Measurements from ENCODE around the gene RIC1. TPM values are rescaled to one million over a fixed set of nuclear protein-coding genes. Genes with fewer than 3 reads are reported as not detected.

The RIC1 gene
- total and polyA plus RNA-seq, 11 donors, result 2.4 to 14.4 (median 8.7) TPM

DNA sequence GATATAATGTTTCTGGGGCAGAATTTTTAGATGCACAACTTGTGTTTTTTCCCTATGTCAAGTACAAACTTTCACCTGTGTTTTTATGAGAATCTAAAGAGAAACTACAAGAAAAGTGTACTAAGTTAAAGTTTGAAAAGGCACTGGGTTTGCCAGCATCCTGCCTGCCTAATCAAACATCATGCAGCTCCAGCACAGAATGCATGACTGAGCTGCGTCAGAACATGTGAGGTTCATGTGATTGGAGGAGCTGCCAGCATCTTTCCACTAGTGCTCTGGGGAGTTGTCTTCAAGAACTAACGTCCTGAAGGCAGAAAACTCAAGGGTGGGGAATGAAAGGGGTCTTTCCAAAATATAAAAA lies 46.1 kb upstream of the RIC1 start:
- 18 to 30% (median 23%) methylated on average over 2 of the region's 2 CpGs for WGBS, 4 donors
- Histone ChIP-seq H3K27ac (peak overlapping the region in 3 of 12 donors; percentile 21 to 45 (median 23)), H3K36me3 (no peaks in the 10 kb centered on the region), H3K9me3 (no peaks in the 10 kb centered on the region), H3K4me3 (no peak overlapping the region), H3K27me3 (no peaks in the 10 kb centered on the region), H3K4me1 (peaks cover 0 to 23% (median 14%) of the 10 kb centered on the region in 12 donors)
- intact Hi-C loops (cut with DNase I), result loop anchor here in 2 of 10 donors (5.0 to 10.0 kb wide), 2 partner anchors 81 to 238 kb away; no protein-coding TSS in a partner anchor
- TF ChIP-seq, protein P1, sequence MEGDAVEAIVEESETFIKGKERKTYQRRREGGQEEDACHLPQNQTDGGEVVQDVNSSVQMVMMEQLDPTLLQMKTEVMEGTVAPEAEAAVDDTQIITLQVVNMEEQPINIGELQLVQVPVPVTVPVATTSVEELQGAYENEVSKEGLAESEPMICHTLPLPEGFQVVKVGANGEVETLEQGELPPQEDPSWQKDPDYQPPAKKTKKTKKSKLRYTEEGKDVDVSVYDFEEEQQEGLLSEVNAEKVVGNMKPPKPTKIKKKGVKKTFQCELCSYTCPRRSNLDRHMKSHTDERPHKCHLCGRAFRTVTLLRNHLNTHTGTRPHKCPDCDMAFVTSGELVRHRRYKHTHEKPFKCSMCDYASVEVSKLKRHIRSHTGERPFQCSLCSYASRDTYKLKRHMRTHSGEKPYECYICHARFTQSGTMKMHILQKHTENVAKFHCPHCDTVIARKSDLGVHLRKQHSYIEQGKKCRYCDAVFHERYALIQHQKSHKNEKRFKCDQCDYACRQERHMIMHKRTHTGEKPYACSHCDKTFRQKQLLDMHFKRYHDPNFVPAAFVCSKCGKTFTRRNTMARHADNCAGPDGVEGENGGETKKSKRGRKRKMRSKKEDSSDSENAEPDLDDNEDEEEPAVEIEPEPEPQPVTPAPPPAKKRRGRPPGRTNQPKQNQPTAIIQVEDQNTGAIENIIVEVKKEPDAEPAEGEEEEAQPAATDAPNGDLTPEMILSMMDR (IDR thresholded peaks at IDR 0.05), result no peak
- TF ChIP-seq POLR2A (IDR thresholded peaks at IDR 0.05), result no peak
- peak in 3 of 5 donors; percentile 32 to 45 (median 36) for DNase-seq
- peak; percentile 47 to 83 (median 69) for ATAC-seq

GRCh38 chr9:5586391-5586802 lies 42.5 kb upstream of the RIC1 start:
- intact Hi-C loops (cut with DNase I), result loop anchor here in 5 of 10 donors (5.0 to 10.0 kb wide), 4 partner anchors 74 to 399 kb away; partner anchors contain the start of genes CD274 (in 2 of the 5), INSL6 (in 1 of the 5) and PDCD1LG2 (in 1 of the 5)
- Histone ChIP-seq H3K4me3 (no peak overlapping the region), H3K27ac (no peak overlapping the region), H3K27me3 (no peaks in the 10 kb centered on the region), H3K9me3 (no peaks in the 10 kb centered on the region), H3K4me1 (peaks cover 0 to 23% (median 9%) of the 10 kb centered on the region in 12 donors), H3K36me3 (no peaks in the 10 kb centered on the region)
- DNase-seq, result no peak
- no peak for ATAC-seq
- TF ChIP-seq, protein P1 (IDR thresholded peaks at IDR 0.05), result no peak

GRCh38 chr9:5587024-5587423 lies 41.9 kb upstream of the RIC1 start:
- ATAC-seq (no peak), DNase-seq (no peak)
- intact Hi-C loops (cut with DNase I), result loop anchor here in 5 of 10 donors (5.0 to 10.0 kb wide), 4 partner anchors 75 to 400 kb away; partner anchors contain the start of genes CD274 (in 2 of the 5), INSL6 (in 1 of the 5) and PDCD1LG2 (in 1 of the 5)
- Histone ChIP-seq H3K4me3 (no peak overlapping the region), H3K9me3 (no peaks in the 10 kb centered on the region), H3K4me1 (peaks cover 0 to 23% (median 9%) of the 10 kb centered on the region in 12 donors), H3K27me3 (no peaks in the 10 kb centered on the region), H3K27ac (no peak overlapping the region), H3K36me3 (no peaks in the 10 kb centered on the region)
- WGBS, 4 donors, result 90 to 100% (median 94%) methylated on average over 1 of the region's 1 CpG
- TF ChIP-seq, protein P1 (IDR thresholded peaks at IDR 0.05), result no peak
- TF ChIP-seq POLR2A (IDR thresholded peaks at IDR 0.05), result no peak

GRCh38 chr9:5592231-5592630 lies 36.7 kb upstream of the RIC1 start:
- intact Hi-C loops (cut with DNase I), result loop anchor here in 9 of 10 donors (5.0 to 10.0 kb wide), 8 partner anchors 140 to 837 kb away; partner anchors contain the start of genes INSL6 (in 3 of the 9), PLGRKT (in 3 of the 9), CD274 (in 2 of the 9) and JAK2 (in 1 of the 9)
- no peak overlapping the region for H3K4me3 ChIP-seq
- H3K9me3 ChIP-seq, result no peaks in the 10 kb centered on the region
- DNase-seq (no peak), ATAC-seq (no peak)
- 86 to 88% (median 88%) methylated on average over 3 of the region's 3 CpGs for WGBS, 4 donors
- H3K4me1 ChIP-seq, result peaks cover 0 to 21% (median 3%) of the 10 kb centered on the region in 12 donors
- no peaks in the 10 kb centered on the region for H3K36me3 ChIP-seq
- no peak overlapping the region for H3K27ac ChIP-seq
- no peak for TF ChIP-seq POLR2A (IDR thresholded peaks at IDR 0.05)
- TF ChIP-seq, protein P1 (IDR thresholded peaks at IDR 0.05), result no peak
- H3K27me3 ChIP-seq, result no peaks in the 10 kb centered on the region

Data from heart left ventricle (tissue), 16 donors.